Measurements from ENCODE around the gene PNPLA7.

DNA sequence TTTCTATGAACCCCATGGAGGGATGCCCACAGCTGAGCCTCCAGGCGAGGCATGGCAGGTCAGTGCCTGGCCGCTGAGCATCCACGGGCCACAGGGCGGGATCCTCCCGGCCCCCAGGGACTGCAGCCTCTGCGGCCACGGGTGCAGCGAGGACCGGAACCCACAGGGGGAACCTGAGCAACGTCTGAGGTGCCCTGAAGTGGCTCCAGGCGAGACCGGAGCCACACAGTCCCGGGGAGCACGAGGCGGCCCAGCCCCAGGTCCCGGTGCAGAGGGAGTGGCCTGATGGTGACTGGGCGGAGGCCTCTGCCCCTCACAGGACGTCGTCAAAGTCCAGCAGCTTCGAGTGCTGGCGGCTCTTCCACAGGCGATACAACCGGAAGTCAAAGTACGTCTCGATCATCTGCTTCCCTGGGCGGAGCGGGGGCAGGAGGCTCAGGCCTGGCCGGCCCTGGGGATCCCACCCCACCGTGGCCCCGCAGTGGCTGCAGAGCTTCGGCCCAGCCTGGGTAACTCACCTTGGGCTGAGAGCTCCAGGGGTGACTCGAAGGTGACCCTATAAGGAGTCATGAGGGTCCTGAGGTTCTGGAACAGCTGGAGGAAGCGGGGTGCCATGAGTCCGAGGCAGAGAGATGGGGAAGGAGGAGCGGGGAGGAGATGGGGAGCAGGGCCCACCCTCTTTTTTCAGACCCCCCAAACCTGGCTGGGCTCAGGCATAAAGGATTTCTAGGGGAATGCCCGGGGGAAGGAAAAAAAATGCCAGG, 100.9 kb downstream of the PNPLA7 start:
- TF ChIP-seq, protein P1, sequence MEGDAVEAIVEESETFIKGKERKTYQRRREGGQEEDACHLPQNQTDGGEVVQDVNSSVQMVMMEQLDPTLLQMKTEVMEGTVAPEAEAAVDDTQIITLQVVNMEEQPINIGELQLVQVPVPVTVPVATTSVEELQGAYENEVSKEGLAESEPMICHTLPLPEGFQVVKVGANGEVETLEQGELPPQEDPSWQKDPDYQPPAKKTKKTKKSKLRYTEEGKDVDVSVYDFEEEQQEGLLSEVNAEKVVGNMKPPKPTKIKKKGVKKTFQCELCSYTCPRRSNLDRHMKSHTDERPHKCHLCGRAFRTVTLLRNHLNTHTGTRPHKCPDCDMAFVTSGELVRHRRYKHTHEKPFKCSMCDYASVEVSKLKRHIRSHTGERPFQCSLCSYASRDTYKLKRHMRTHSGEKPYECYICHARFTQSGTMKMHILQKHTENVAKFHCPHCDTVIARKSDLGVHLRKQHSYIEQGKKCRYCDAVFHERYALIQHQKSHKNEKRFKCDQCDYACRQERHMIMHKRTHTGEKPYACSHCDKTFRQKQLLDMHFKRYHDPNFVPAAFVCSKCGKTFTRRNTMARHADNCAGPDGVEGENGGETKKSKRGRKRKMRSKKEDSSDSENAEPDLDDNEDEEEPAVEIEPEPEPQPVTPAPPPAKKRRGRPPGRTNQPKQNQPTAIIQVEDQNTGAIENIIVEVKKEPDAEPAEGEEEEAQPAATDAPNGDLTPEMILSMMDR (IDR thresholded peaks at IDR 0.05), result no peak
- no peak for TF ChIP-seq POLR2A (IDR thresholded peaks at IDR 0.05)
